Retinal pigment epithelial cell (primary cell): ENCODE data around the gene ETS1.
A peak's percentile ranks its signal among the peaks of the same experiment; 100 is the strongest.

ENCODE experiments used
- DNase-seq: peaks from one replicate; pipeline ENCODE4 v3.0.0-alpha.2; 2010; ENCODE audit warnings: low read depth
- H3K4me3 ChIP-seq: 2 replicates; pipeline ENCODE4 v1.5.1; 2011; ENCODE audit warnings: mild to moderate bottlenecking, low read length, control low read depth, moderate library complexity
- TF ChIP-seq, protein P1 (sequence below): conservative IDR thresholded peaks from 2 replicates; pipeline ENCODE4 v1.5.1; 2011; ENCODE audit warnings: low read depth, low read length, control low read depth, inconsistent platforms

ETS1 gene

GRCh38 chr11:128551058-128551457 is 36.3 kb downstream of the ETS1 start:
- no peak for DNase-seq
- TF ChIP-seq, protein P1, sequence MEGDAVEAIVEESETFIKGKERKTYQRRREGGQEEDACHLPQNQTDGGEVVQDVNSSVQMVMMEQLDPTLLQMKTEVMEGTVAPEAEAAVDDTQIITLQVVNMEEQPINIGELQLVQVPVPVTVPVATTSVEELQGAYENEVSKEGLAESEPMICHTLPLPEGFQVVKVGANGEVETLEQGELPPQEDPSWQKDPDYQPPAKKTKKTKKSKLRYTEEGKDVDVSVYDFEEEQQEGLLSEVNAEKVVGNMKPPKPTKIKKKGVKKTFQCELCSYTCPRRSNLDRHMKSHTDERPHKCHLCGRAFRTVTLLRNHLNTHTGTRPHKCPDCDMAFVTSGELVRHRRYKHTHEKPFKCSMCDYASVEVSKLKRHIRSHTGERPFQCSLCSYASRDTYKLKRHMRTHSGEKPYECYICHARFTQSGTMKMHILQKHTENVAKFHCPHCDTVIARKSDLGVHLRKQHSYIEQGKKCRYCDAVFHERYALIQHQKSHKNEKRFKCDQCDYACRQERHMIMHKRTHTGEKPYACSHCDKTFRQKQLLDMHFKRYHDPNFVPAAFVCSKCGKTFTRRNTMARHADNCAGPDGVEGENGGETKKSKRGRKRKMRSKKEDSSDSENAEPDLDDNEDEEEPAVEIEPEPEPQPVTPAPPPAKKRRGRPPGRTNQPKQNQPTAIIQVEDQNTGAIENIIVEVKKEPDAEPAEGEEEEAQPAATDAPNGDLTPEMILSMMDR = no peak
- H3K4me3 ChIP-seq = no peak overlapping the region

DNA sequence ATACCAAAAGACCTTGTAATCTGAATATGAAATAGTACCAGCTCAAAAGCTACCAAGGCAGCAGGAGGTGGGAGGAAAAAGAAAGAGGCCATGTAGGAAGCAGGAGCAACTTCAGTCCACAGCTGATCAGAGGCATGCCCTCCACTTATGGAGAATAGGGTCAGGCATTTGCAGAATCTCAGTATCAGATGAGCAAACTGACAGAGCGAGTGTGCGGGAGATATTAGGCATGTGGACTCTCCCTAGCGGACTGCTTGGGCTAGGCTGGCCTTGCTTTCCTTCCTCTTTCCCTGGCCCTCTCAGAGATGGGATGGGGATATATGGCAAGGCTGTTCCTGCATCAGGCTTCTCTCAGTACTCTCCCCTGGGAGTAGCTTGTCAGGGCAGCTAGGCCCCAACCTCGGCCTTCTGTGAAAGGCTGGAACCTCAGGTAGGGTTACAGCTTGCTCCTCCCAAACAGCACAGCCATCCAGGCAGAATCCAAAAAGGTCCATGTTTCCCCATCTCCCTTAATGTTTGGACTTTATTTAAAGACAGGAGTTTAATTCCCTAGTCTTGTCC is 37.0 kb downstream of the ETS1 start:
- no peak for DNase-seq
- TF ChIP-seq, protein P1 = no peak
- H3K4me3 ChIP-seq = no peak overlapping the region

DNA sequence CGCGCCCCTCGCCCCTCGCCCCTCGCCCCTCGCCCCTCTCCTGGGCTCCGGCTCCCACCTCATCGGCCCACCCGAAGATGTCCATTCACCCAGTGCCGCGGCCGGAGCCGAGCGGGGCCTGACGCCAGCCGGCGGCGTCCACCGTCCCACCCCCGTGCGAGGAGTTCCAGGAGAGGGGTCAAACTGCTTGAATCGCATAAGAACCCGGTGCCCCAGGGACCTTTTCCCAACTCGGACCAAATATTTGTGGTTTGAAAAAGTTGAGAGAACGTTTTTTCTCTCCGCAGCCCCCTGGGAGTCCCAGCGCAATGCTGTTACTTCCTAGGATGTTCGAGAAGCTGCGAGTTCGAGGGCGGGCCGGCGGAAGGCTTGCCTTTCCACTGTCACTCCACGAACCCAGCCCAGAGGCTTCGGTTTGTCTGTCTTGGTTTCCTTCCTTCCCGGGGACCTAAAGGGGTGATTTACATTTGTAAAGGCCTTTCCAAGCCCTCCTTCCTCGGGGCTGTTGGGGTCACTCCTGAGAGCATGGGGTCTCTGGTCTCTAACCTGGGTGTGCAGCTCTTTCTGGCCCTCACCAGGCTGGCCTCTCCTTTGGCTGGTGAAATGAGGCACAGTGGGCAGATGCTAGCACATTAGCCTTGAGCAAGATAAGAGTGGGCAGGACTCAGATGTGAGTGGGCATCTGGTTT is 38.0 kb downstream of the ETS1 start:
- no peak for DNase-seq
- no peak overlapping the region for H3K4me3 ChIP-seq

DNA sequence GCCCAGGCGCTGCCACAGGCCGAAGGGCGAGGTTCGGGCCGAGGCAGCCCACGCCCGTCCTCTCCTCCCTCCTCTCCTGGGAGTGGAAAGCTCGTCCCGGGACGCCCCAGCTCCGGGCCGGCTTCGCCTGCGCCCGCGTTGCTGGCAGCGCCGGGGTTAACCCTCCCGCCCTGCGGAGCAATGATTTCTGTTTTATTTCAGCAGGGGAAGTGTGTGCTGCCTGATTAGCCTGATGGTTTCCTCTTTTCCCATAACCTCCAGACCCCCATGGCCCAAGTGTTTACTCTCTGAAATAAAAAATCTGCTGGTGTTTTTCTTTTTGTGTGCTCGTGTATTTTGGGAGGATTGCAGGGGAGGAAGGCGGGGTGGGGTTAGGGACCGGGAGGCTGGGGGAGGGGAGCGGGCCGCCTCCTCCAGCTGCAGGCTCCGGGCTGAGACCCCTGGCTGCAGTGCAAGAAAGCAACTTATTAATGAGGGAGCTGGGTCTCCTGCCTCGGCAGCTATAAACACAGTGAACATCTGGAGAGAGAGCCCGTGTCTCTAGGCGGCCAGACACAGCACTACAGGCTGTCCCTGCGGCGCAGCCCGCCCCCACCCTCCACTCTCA is 38.6 kb downstream of the ETS1 start:
- H3K4me3 ChIP-seq = peak overlapping the region; percentile 51
- no peak for DNase-seq
- TF ChIP-seq, protein P1 = no peak

More for the DNA sequence above, 38.0 kb downstream of the ETS1 start:
- TF ChIP-seq, protein P1 = no peak

GRCh38 chr11:128547946-128548648 is 39.3 kb downstream of the ETS1 start:
- peak overlapping the region; percentile 51 for H3K4me3 ChIP-seq
- no peak for DNase-seq
- TF ChIP-seq, protein P1 = no peak

- TF ChIP-seq, protein P1 = no peak
- DNase-seq = no peak
- H3K4me3 ChIP-seq = no peak overlapping the region
Measured at GRCh38 chr11:128546916-128547315, 40.4 kb downstream of the ETS1 start.
